Calu3 (cell line): ENCODE measurements around the gene MYLIP. TPM values are rescaled to one million over a fixed set of nuclear protein-coding genes. Genes with fewer than 3 reads are reported as not detected.

Source experiments
- BruUV-seq: library from RNA; stranded (reverse); fragments of 400-500 nt; replicated peaks from 2 replicates; lab custom pipeline; 2021; lab: Mats Ljungman, UMichigan
- CTCF ChIA-PET: fragments of 300-600 bp; sonication (Branson Sonifier 250); formaldehyde crosslinking; loops from one replicate; lab custom pipeline; 2022; ENCODE audit warnings: antibody characterized with exemption; lab: Charles Lee
- DNase-seq: peaks from one replicate; pipeline ENCODE4 v3.0.0; 2022
- H3K27ac Mint-ChIP-seq: one replicate; pipeline ENCODE4 v1.8.0; 2022; ENCODE audit warnings: mixed read lengths; ENCODE audit not compliant: unreplicated experiment
- H3K27me3 Mint-ChIP-seq: one replicate; pipeline ENCODE4 v1.8.0; 2022; ENCODE audit warnings: mixed read lengths; ENCODE audit not compliant: unreplicated experiment
- H3K36me3 Mint-ChIP-seq: one replicate; pipeline ENCODE4 v1.8.0; 2022; ENCODE audit warnings: mild to moderate bottlenecking, moderate library complexity, mixed read lengths; ENCODE audit not compliant: insufficient read depth, unreplicated experiment
- H3K4me1 Mint-ChIP-seq: one replicate; pipeline ENCODE4 v1.8.0; 2022; ENCODE audit warnings: mild to moderate bottlenecking, low read depth, mixed read lengths; ENCODE audit not compliant: unreplicated experiment
- H3K4me3 Mint-ChIP-seq: one replicate; pipeline ENCODE4 v1.8.0; 2022; ENCODE audit warnings: mild to moderate bottlenecking, low read depth, moderate library complexity, mixed read lengths; ENCODE audit not compliant: unreplicated experiment
- H3K9me3 Mint-ChIP-seq: one replicate; pipeline ENCODE4 v1.8.0; 2022; ENCODE audit warnings: low read depth, mixed read lengths; ENCODE audit not compliant: unreplicated experiment
- intact Hi-C: fragments of 100-400 bp; cut with micrococcal nuclease; formaldehyde crosslinking; loops from one replicate; pipeline ENCODE4 v1.10.0; 2022; ENCODE audit not compliant: unreplicated experiment
- total RNA-seq: library from RNA; stranded (reverse); gene quantifications from 2 replicates; pipeline ENCODE4 v1.2.3, GENCODE V29; 2022
- TF ChIP-seq, protein P1 (sequence below): fragments of 200-600 bp; IDR thresholded peaks from one replicate; pipeline ENCODE4 v1.8.0; 2022; ENCODE audit warnings: antibody characterized with exemption; ENCODE audit not compliant: unreplicated experiment

Gene MYLIP
- total RNA-seq, 1 experiment from 2014 or later, result 8.1 TPM

GRCh38 chr6:16130437-16130891 is 1.6 kb downstream of the MYLIP start:
- Mint-ChIP-seq H3K27ac (no peak overlapping the region), H3K9me3 (no peaks in the 10 kb centered on the region), H3K36me3 (peaks cover 31% of the 10 kb centered on the region), H3K4me3 (peak overlapping the region; percentile 90), H3K4me1 (no peaks in the 10 kb centered on the region), H3K27me3 (peaks cover 15% of the 10 kb centered on the region)
- peak; percentile 26 for DNase-seq
- intact Hi-C loops, result loop anchor here (2.0 to 5.0 kb wide), 3 partner anchors 37 to 440 kb away; no protein-coding TSS in a partner anchor
- no TSS peak for BruUV-seq
- TF ChIP-seq, protein P1, sequence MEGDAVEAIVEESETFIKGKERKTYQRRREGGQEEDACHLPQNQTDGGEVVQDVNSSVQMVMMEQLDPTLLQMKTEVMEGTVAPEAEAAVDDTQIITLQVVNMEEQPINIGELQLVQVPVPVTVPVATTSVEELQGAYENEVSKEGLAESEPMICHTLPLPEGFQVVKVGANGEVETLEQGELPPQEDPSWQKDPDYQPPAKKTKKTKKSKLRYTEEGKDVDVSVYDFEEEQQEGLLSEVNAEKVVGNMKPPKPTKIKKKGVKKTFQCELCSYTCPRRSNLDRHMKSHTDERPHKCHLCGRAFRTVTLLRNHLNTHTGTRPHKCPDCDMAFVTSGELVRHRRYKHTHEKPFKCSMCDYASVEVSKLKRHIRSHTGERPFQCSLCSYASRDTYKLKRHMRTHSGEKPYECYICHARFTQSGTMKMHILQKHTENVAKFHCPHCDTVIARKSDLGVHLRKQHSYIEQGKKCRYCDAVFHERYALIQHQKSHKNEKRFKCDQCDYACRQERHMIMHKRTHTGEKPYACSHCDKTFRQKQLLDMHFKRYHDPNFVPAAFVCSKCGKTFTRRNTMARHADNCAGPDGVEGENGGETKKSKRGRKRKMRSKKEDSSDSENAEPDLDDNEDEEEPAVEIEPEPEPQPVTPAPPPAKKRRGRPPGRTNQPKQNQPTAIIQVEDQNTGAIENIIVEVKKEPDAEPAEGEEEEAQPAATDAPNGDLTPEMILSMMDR, result no peak
- CTCF ChIA-PET, result interaction anchor here (0.8 to 1.1 kb wide), 4 partner anchors 20 to 439 kb away, joined by 3 to 16 read pairs (median 4); no protein-coding TSS in a partner anchor

GRCh38 chr6:16130932-16131387 is 2.1 kb downstream of the MYLIP start:
- no peaks in the 10 kb centered on the region for H3K9me3 Mint-ChIP-seq
- peaks cover 31% of the 10 kb centered on the region for H3K36me3 Mint-ChIP-seq
- H3K4me3 Mint-ChIP-seq, result peak overlapping the region; percentile 90
- no TSS peak for BruUV-seq
- H3K27ac Mint-ChIP-seq, result no peak overlapping the region
- TF ChIP-seq, protein P1, result no peak
- no peaks in the 10 kb centered on the region for H3K4me1 Mint-ChIP-seq
- CTCF ChIA-PET, result interaction anchor here (0.7 to 1.1 kb wide), 5 partner anchors 19 to 440 kb away, joined by 3 to 16 read pairs (median 3); no protein-coding TSS in a partner anchor
- H3K27me3 Mint-ChIP-seq, result peaks cover 15% of the 10 kb centered on the region
- intact Hi-C loops, result loop anchor here (2.0 to 5.0 kb wide), 3 partner anchors 36 to 440 kb away; no protein-coding TSS in a partner anchor
- DNase-seq, result peak; percentile 22

GRCh38 chr6:16132909-16133308 is 4.0 kb downstream of the MYLIP start:
- no peaks in the 10 kb centered on the region for H3K27me3 Mint-ChIP-seq
- no TSS peak for BruUV-seq
- intact Hi-C loops, result loop anchor here (5.0 kb wide), 2 partner anchors 34 to 241 kb away; no protein-coding TSS in a partner anchor
- no peaks in the 10 kb centered on the region for H3K4me1 Mint-ChIP-seq
- no peaks in the 10 kb centered on the region for H3K9me3 Mint-ChIP-seq
- TF ChIP-seq, protein P1, result no peak
- CTCF ChIA-PET, result interaction anchor here (0.7 kb wide), 1 partner anchor 277 kb away, joined by 3 read pairs; no protein-coding TSS in a partner anchor
- H3K27ac Mint-ChIP-seq, result no peak overlapping the region
- peaks cover 25% of the 10 kb centered on the region for H3K36me3 Mint-ChIP-seq
- DNase-seq, result no peak
- H3K4me3 Mint-ChIP-seq, result no peak overlapping the region

DNA sequence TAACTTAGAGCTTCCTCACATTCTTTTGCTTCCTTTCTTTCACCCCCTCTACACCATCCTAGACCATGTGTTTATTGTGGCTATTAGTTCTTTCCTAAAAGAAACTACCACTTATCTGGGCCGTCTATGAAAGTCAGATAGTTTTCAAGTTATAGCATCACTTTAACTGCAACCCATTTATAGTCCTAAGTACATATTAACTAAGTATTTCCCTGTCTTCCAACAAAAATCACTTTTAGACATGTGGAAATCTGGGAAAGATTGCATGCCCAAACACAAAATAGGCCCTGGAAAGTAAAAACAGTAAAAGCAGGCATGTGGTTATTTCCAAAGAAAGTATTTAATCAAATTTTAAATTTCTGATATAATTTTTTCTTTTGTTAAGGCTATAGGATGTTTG is 5.5 kb downstream of the MYLIP start:
- CTCF ChIA-PET, result no interaction called here
- DNase-seq, result no peak
- no peak overlapping the region for H3K27ac Mint-ChIP-seq
- H3K4me1 Mint-ChIP-seq, result no peaks in the 10 kb centered on the region
- no peak overlapping the region for H3K4me3 Mint-ChIP-seq
- H3K27me3 Mint-ChIP-seq, result no peaks in the 10 kb centered on the region
- intact Hi-C loops, result loop anchor here (5.0 kb wide), 2 partner anchors 33 to 242 kb away; no protein-coding TSS in a partner anchor
- BruUV-seq, result no TSS peak
- no peaks in the 10 kb centered on the region for H3K9me3 Mint-ChIP-seq
- peaks cover 13% of the 10 kb centered on the region for H3K36me3 Mint-ChIP-seq
- TF ChIP-seq, protein P1, result no peak
